CD4-positive, alpha-beta T cell (primary cell): ENCODE measurements around the gene PRRT1. TPM values are rescaled to one million over a fixed set of nuclear protein-coding genes. Genes with fewer than 3 reads are reported as not detected.

Experiments
- ATAC-seq: fragments of 200-7000 bp; cut with Tn5 transposase; one replicate; pipeline ENCODE4 v1.10.0; 2022; ENCODE audit warnings: mild to moderate bottlenecking; ENCODE audit not compliant: poor library complexity
- CTCF ChIA-PET: fragments of 350-600 bp; sonication (Branson Sonifier 250); formaldehyde crosslinking; loops from one replicate; lab custom pipeline; 2021; ENCODE audit warnings: antibody characterized with exemption, inconsistent platforms; lab: Charles Lee
- POLR2A ChIA-PET: fragments of 350-600 bp; sonication (Branson Sonifier 250); formaldehyde crosslinking; loops from one replicate; lab custom pipeline; 2021; ENCODE audit warnings: antibody characterized with exemption, inconsistent platforms; lab: Charles Lee
- DNase-seq, 14 experiments: peaks; one replicate each; pipeline ENCODE4 v3.0.0-alpha.2; 2013 to 2020; ENCODE audit warnings: mixed read lengths in 2 of 14
- H3K27ac ChIP-seq, 2 donors: one replicate each; pipeline versions ENCODE4 v1.5.1 to v1.7.0; 2013; ENCODE audit warnings: low read length in 2 of 2, low read depth in 1 of 2, mild to moderate bottlenecking in 1 of 2
- H3K27me3 ChIP-seq, 2 experiments: 1 replicate in 1 of 2; 2 replicates in 1 of 2; pipeline versions ENCODE4 v1.6.1 to v1.7.0; 2013; ENCODE audit warnings: low read length in 2 of 2, control low read depth in 1 of 2, mild to moderate bottlenecking in 1 of 2, moderate library complexity in 1 of 2; ENCODE audit not compliant: insufficient read depth in 2 of 2, control insufficient read depth in 1 of 2
- H3K36me3 ChIP-seq: one replicate; pipeline ENCODE4 v1.6.1; 2013; ENCODE audit warnings: low read length, control low read depth; ENCODE audit not compliant: insufficient read depth
- H3K4me1 ChIP-seq: one replicate; pipeline ENCODE4 v1.6.1; 2013; ENCODE audit warnings: low read length, control low read depth; ENCODE audit not compliant: insufficient read depth
- H3K4me3 ChIP-seq: one replicate; pipeline ENCODE4 v1.5.1; 2013; ENCODE audit warnings: mild to moderate bottlenecking, low read length, moderate library complexity
- H3K9me3 ChIP-seq, 2 experiments: 1 replicate in 1 of 2; 2 replicates in 1 of 2; pipeline versions ENCODE4 v1.6.1 to v1.7.0; 2013; ENCODE audit warnings: low read length in 2 of 2, mild to moderate bottlenecking in 2 of 2, control low read depth in 1 of 2, moderate library complexity in 1 of 2; ENCODE audit not compliant: control insufficient read depth in 1 of 2, insufficient read depth in 1 of 2
- H3K27ac Mint-ChIP-seq: one replicate; pipeline ENCODE4 v1.8.0; 2020; ENCODE audit warnings: mixed read lengths
- H3K27me3 Mint-ChIP-seq: one replicate; pipeline ENCODE4 v1.8.0; 2021; ENCODE audit warnings: mixed read lengths
- H3K36me3 Mint-ChIP-seq: one replicate; pipeline ENCODE4 v1.8.0; 2021; ENCODE audit warnings: low read depth, mixed read lengths
- H3K4me1 Mint-ChIP-seq: one replicate; pipeline ENCODE4 v1.8.0; 2021; ENCODE audit warnings: low read depth, mixed read lengths
- H3K4me3 Mint-ChIP-seq: one replicate; pipeline ENCODE4 v1.8.0; 2020; ENCODE audit warnings: mild to moderate bottlenecking, mixed read lengths
- H3K9me3 Mint-ChIP-seq: one replicate; pipeline ENCODE4 v1.8.0; 2020; ENCODE audit warnings: mixed read lengths
- CTCF ChIP-seq: fragments of 200-600 bp; IDR thresholded peaks from one replicate; pipeline ENCODE4 v1.8.0; 2022; ENCODE audit warnings: antibody characterized with exemption, mild to moderate bottlenecking
- intact Hi-C, 2 experiments: fragments of 100-400 bp; cut with DNase I in 1 of 2; cut with micrococcal nuclease in 1 of 2; formaldehyde crosslinking; loops; one replicate each; pipeline versions ENCODE4 v1.15.1 to v1.9.0; 2023 to 2025; cut with DNase I, micrococcal nuclease
- total RNA-seq, 174 experiments: library from RNA in 2 of 174; stranded (reverse) in 2 of 174; gene quantifications; one replicate each; pipeline ENCODE4 v1.2.3 and lab custom pipeline; 2021 to 2026

Gene PRRT1
- total RNA-seq, 2 experiments from 2014 or later, result 2.6 to 3.2 TPM

DNA sequence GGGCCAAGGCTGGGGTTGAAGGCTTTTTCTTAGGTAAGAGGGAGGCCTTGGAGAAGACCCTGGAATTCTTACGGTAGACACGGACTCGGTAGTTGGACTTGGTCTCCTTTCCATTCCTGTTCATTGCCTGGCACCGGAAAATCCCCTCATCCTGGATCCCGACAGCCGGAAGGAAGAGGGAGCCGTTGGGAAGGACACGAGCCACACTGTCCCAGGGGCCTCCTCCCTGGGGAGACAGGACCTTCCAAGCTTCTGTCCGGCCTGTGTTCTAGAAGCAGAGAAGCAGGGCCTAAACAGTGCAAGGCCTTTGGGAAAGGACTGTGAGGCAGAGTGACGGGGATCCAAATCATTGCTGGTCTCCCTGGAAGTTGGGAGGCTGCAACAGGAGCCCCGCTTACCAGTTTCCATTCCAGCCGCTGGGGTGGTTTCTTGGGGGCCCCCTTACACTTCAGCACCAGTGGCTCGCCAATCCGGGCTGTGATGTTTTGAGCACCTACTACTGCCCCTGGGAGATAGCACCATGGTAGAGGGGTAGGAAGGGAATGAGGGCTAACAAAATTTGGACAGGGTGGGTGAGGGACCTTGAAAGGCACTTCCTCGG, 31.8 kb upstream of the PRRT1 start:
- peaks cover 81% of the 10 kb centered on the region for H3K36me3 Mint-ChIP-seq
- H3K27me3 Mint-ChIP-seq, result no peaks in the 10 kb centered on the region
- CTCF ChIA-PET, result no interaction called here

DNA sequence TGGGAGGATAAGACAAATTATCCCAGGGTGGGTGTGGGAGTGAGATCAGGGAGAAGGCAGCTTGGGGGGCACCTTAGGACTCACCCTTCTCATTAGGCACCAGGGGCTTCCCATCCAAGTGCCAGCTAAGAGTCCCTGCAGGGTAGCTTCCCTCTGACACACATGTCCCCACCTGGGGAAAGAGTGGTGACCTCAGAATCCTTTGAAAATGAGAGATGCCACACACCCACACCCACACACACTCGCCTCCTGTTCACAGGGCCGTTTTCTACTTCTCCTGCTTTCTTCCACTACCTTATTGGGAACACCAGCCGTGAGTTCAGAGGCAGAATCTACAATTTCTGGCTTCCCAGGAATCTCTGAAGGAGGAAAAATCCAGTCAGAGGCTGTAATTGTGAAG, 31.3 kb upstream of the PRRT1 start:
- peaks cover 64% of the 10 kb centered on the region for H3K4me1 ChIP-seq
- H3K27ac ChIP-seq, result peak overlapping the region in 1 of 2 donors; percentile 2
- intact Hi-C loops, result no loop called here
- no peaks in the 10 kb centered on the region for H3K9me3 ChIP-seq
- H3K36me3 Mint-ChIP-seq, result peaks cover 81% of the 10 kb centered on the region
- peaks cover 66% of the 10 kb centered on the region for H3K36me3 ChIP-seq
- no peak overlapping the region for H3K4me3 Mint-ChIP-seq
- H3K4me3 ChIP-seq, result no peak overlapping the region
- H3K9me3 Mint-ChIP-seq, result no peaks in the 10 kb centered on the region
- no peak for TF ChIP-seq CTCF
- ATAC-seq (no peak), DNase-seq (peak in 1 of 14 experiments; percentile 2)
- ChIA-PET CTCF (no interaction called here), POLR2A (interaction anchor here (8.1 kb wide), 1 partner anchor 10 kb away, joined by 242 read pairs; the partner anchor contains the start of genes GPSM3 and PBX2)
- no peaks in the 10 kb centered on the region for H3K27me3 Mint-ChIP-seq
- H3K27ac Mint-ChIP-seq, result peak overlapping the region; percentile 44
- H3K27me3 ChIP-seq, result no peaks in the 10 kb centered on the region
- H3K4me1 Mint-ChIP-seq, result peaks cover 49% of the 10 kb centered on the region

More for the DNA sequence above, 31.8 kb upstream of the PRRT1 start:
- Mint-ChIP-seq H3K9me3 (no peaks in the 10 kb centered on the region), H3K4me1 (peaks cover 48% of the 10 kb centered on the region), H3K4me3 (no peak overlapping the region), H3K27ac (peak overlapping the region; percentile 44)
- no peak for ATAC-seq
- intact Hi-C loops, result no loop called here
- peak in 1 of 14 experiments; percentile 1 for DNase-seq
- no peak overlapping the region for H3K4me3 ChIP-seq
- POLR2A ChIA-PET, result interaction anchor here (8.1 kb wide), 1 partner anchor 9 kb away, joined by 242 read pairs; the partner anchor contains the start of genes GPSM3 and PBX2
- peaks cover 70% of the 10 kb centered on the region for H3K36me3 ChIP-seq
- no peaks in the 10 kb centered on the region for H3K9me3 ChIP-seq
- peaks cover 68% of the 10 kb centered on the region for H3K4me1 ChIP-seq
- H3K27ac ChIP-seq, result peak overlapping the region in 1 of 2 donors; percentile 2
- no peaks in the 10 kb centered on the region for H3K27me3 ChIP-seq
- no peak for TF ChIP-seq CTCF

DNA sequence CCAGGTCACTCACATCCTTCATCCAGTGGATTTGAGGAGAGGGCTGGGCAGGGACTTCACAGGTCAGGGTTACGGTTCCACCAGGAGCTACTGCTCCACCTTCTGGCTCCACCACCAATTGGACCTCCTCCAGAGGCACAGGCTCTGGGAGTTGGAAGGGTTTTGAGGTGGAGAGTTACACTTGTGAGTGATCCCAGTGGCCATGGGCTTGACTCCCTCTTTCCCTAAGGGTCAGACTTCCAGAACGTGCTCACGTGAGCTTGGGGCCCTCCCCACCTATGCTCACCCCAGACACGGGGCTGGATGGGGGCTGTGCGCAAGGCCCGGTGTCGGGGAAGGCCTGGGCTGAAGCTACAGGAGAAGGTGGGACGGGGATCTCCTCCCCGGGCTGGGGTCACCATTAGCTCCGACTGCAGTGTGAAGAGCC, 30.8 kb upstream of the PRRT1 start:
- ATAC-seq (no peak), DNase-seq (no peak)
- H3K4me3 Mint-ChIP-seq, result no peak overlapping the region
- Histone ChIP-seq H3K4me1 (peaks cover 61% of the 10 kb centered on the region), H3K9me3 (no peaks in the 10 kb centered on the region), H3K36me3 (peaks cover 62% of the 10 kb centered on the region), H3K27me3 (no peaks in the 10 kb centered on the region), H3K4me3 (no peak overlapping the region), H3K27ac (no peak overlapping the region)
- peaks cover 48% of the 10 kb centered on the region for H3K4me1 Mint-ChIP-seq
- CTCF ChIA-PET, result no interaction called here
- intact Hi-C loops, result no loop called here
- H3K9me3 Mint-ChIP-seq, result no peaks in the 10 kb centered on the region
- POLR2A ChIA-PET, result interaction anchor here (8.1 kb wide), 1 partner anchor 10 kb away, joined by 242 read pairs; the partner anchor contains the start of genes GPSM3 and PBX2
- peak overlapping the region; percentile 44 for H3K27ac Mint-ChIP-seq
- peaks cover 81% of the 10 kb centered on the region for H3K36me3 Mint-ChIP-seq
- no peaks in the 10 kb centered on the region for H3K27me3 Mint-ChIP-seq
- no peak for TF ChIP-seq CTCF
